HFFc6 (cell line): Measurements from ENCODE around the gene RPH3AL. TPM values are rescaled to one million over a fixed set of nuclear protein-coding genes. Genes with fewer than 3 reads are reported as not detected.

Experiments used
- DNase-seq: peaks from one replicate; pipeline ENCODE4 v3.0.0-alpha.2; 2018
- H3K27ac Mint-ChIP-seq: 2 replicates; pipeline ENCODE4 v1.8.0; 2020; ENCODE audit warnings: mild to moderate bottlenecking, mixed read lengths
- H3K27me3 Mint-ChIP-seq: 2 replicates; pipeline ENCODE4 v1.8.0; 2021; ENCODE audit warnings: mild to moderate bottlenecking, moderate library complexity, mixed read lengths; ENCODE audit not compliant: insufficient read depth
- H3K36me3 Mint-ChIP-seq: 2 replicates; pipeline ENCODE4 v1.8.0; 2021; ENCODE audit warnings: low read depth, mixed read lengths
- H3K4me1 Mint-ChIP-seq: 2 replicates; pipeline ENCODE4 v1.8.0; 2020; ENCODE audit warnings: low read depth, mixed read lengths
- H3K4me3 Mint-ChIP-seq: 2 replicates; pipeline ENCODE4 v1.8.0; 2020; ENCODE audit warnings: mild to moderate bottlenecking, moderate library complexity, mixed read lengths
- H3K9me3 Mint-ChIP-seq: 2 replicates; pipeline ENCODE4 v1.8.0; 2020; ENCODE audit warnings: mild to moderate bottlenecking, mixed read lengths
- total RNA-seq, 6 experiments: library from RNA; stranded (reverse); fragmentation: NEBNext Ultra II Directional; extraction: Animal tissue kit (Norgen Biotek cat#: 25700); gene quantifications; 2 replicates in 1 of 6; 3 replicates in 5 of 6; pipeline ENCODE4 v1.2.3, GENCODE V29; 2021
- TF ChIP-seq, protein P1 (sequence below): fragments of 200-600 bp; sonication (generic); IDR thresholded peaks from 2 replicates; pipeline ENCODE4 v1.5.0; 2021; ENCODE audit warnings: antibody characterized with exemption, mild to moderate bottlenecking

Gene RPH3AL
- total RNA-seq, 6 experiments from 2014 or later, result 1.4 to 2.4 (median 2.0) TPM

DNA sequence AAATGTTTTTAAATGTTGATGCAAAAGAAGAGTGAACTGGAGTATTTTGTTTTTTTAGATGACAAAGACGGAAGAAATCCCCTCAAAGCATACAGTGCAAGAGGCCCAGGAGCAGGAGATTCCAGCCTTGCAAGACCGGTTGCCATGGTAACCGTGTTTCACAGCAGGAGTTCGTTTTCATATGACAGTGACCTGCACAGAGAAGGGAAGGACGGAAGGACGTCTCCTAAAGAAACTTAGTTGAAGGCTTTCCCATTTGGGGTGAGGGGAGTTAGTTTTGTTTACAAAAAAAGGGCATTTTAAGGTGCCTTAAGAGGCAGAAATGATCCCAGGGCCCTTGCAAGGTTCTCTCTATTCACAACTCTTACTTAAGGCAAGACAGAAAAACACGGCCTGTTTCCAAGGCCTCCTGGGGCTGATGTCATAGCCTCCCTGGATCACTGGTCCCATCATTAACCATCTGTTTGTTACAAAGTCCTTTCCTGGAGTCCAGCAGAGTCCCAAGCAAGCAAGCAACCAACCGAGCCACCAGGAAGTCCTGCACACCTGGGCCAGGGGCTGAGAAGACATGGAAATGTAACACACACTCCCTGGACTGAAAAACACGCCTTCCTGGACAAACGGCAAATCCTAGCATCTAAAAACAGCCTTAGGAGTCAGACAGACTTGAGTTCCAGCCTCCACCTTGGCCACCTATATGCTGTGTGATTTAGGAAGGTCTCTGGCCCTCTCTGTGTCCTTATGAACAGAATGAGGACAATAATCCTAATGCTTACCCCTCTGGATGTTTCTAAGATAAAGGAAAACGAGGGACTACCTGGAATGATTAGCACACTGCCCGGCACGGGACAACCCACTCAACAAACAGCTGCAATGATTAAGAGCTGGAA is 30.3 kb upstream of the RPH3AL start:
- peaks cover 10% of the 10 kb centered on the region for H3K27me3 Mint-ChIP-seq
- peak; percentile 67 for DNase-seq
- H3K4me1 Mint-ChIP-seq, result peaks cover 22% of the 10 kb centered on the region
- TF ChIP-seq, protein P1, sequence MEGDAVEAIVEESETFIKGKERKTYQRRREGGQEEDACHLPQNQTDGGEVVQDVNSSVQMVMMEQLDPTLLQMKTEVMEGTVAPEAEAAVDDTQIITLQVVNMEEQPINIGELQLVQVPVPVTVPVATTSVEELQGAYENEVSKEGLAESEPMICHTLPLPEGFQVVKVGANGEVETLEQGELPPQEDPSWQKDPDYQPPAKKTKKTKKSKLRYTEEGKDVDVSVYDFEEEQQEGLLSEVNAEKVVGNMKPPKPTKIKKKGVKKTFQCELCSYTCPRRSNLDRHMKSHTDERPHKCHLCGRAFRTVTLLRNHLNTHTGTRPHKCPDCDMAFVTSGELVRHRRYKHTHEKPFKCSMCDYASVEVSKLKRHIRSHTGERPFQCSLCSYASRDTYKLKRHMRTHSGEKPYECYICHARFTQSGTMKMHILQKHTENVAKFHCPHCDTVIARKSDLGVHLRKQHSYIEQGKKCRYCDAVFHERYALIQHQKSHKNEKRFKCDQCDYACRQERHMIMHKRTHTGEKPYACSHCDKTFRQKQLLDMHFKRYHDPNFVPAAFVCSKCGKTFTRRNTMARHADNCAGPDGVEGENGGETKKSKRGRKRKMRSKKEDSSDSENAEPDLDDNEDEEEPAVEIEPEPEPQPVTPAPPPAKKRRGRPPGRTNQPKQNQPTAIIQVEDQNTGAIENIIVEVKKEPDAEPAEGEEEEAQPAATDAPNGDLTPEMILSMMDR, result no peak
- H3K4me3 Mint-ChIP-seq, result no peak overlapping the region
- H3K36me3 Mint-ChIP-seq, result no peaks in the 10 kb centered on the region
- H3K27ac Mint-ChIP-seq, result peak overlapping the region; percentile 47
- H3K9me3 Mint-ChIP-seq, result peaks cover 5% of the 10 kb centered on the region; the same call in 1 of the 2 replicates

DNA sequence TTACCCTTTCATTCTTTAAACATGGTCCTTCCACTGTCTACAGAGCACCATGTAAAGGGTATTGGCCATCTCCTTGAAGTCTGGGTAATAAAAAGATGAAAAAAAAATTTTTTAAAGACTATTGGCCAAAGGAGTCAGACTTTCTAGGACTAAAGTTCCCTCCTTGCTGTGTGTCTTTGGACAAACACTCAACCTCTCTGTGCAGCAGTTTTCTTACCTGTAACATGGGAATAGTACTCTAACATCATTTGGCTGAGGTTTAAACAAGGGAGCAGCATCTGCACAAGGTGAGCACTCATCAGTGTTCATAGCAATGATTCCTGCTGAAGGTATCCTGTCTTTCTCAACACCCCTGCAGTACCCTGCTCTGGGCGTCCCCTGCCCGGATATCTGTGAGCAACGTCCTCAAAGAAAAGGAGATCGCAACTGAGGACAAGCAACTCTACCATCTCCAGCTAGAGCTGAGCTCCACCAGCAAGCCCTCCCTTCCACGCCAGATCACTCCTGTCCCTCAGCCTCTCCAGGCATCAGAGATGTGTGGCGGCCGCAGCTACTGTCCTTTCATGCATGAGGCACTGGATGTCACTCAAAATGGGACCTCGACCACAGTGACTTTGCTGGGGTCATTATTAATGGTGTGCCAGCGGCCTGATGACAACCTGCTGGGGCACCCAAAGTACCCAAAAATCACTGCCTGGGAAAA is 29.5 kb upstream of the RPH3AL start:
- Mint-ChIP-seq H3K27me3 (peaks cover 8% of the 10 kb centered on the region), H3K27ac (peak overlapping the region; percentile 47), H3K36me3 (no peaks in the 10 kb centered on the region), H3K9me3 (peaks cover 5% of the 10 kb centered on the region; the same call in 1 of the 2 replicates), H3K4me1 (peaks cover 24% of the 10 kb centered on the region), H3K4me3 (no peak overlapping the region)
- TF ChIP-seq, protein P1, result no peak
- no peak for DNase-seq

- no peak overlapping the region for H3K27ac Mint-ChIP-seq
- no peak overlapping the region for H3K4me3 Mint-ChIP-seq
- H3K4me1 Mint-ChIP-seq, result peaks cover 25% of the 10 kb centered on the region
- peaks cover 13% of the 10 kb centered on the region for H3K27me3 Mint-ChIP-seq
- no peaks in the 10 kb centered on the region for H3K36me3 Mint-ChIP-seq
- DNase-seq, result no peak
- TF ChIP-seq, protein P1, result no peak
- peaks cover 5% of the 10 kb centered on the region; the same call in 1 of the 2 replicates for H3K9me3 Mint-ChIP-seq
These were observed 28.9 kb upstream of the RPH3AL start for GRCh38 chr17:381516-381915.

- H3K4me1 Mint-ChIP-seq, result peaks cover 23% of the 10 kb centered on the region
- H3K27ac Mint-ChIP-seq, result no peak overlapping the region
- H3K27me3 Mint-ChIP-seq, result peaks cover 16% of the 10 kb centered on the region
- no peak overlapping the region for H3K4me3 Mint-ChIP-seq
- H3K9me3 Mint-ChIP-seq, result peaks cover 5% of the 10 kb centered on the region; the same call in 1 of the 2 replicates
- TF ChIP-seq, protein P1, result no peak
- no peak for DNase-seq
- H3K36me3 Mint-ChIP-seq, result no peaks in the 10 kb centered on the region
These were observed 27.2 kb upstream of the RPH3AL start for GRCh38 chr17:379531-380465.

GRCh38 chr17:378068-378467 is 25.5 kb upstream of the RPH3AL start:
- peaks cover 14% of the 10 kb centered on the region for H3K27me3 Mint-ChIP-seq
- no peak for DNase-seq
- TF ChIP-seq, protein P1, result no peak
- H3K9me3 Mint-ChIP-seq, result peaks cover 5% of the 10 kb centered on the region; the same call in 1 of the 2 replicates
- no peak overlapping the region for H3K4me3 Mint-ChIP-seq
- H3K36me3 Mint-ChIP-seq, result no peaks in the 10 kb centered on the region
- H3K4me1 Mint-ChIP-seq, result peaks cover 23% of the 10 kb centered on the region
- no peak overlapping the region for H3K27ac Mint-ChIP-seq
